Measurements from ENCODE around the gene CASS4.
A peak's percentile ranks its signal among the peaks of the same experiment; 100 is the strongest.
"Not testable (repeated sequence)": the region's sequence is repeated elsewhere in the genome, so short reads cannot be mapped to it uniquely, and the experiment has no call there.

Gene CASS4

GRCh38 chr20:56411759-56412472 lies at the start of gene CASS4:
CASS4 (plus strand) TSS chr20:56412260; CDS start chr20:56412459, 199 bp downstream.
- DNase-seq (ENCODE audit: low read depth): no peak

GRCh38 chr20:56362833-56363413 lies 49.1 kb upstream of the CASS4 start:
- DNase-seq (ENCODE audit: low read depth): no peak

GRCh38 chr20:56363491-56363890 lies 48.6 kb upstream of the CASS4 start:
- DNase-seq (ENCODE audit: low read depth): no peak

GRCh38 chr20:56368351-56369134 lies 43.5 kb upstream of the CASS4 start:
- DNase-seq (ENCODE audit: low read depth): no peak

- DNase-seq (ENCODE audit: low read depth): no peak
These were observed 42.9 kb upstream of the CASS4 start for GRCh38 chr20:56369179-56369578.

- no peak for DNase-seq (ENCODE audit: low read depth)
These were observed 40.1 kb upstream of the CASS4 start for GRCh38 chr20:56371977-56372376.

GRCh38 chr20:56372850-56373249 lies 39.2 kb upstream of the CASS4 start:
- DNase-seq (ENCODE audit: low read depth): no peak

GRCh38 chr20:56373942-56374341 lies 38.1 kb upstream of the CASS4 start:
- DNase-seq (ENCODE audit: low read depth): peak; percentile 82

GRCh38 chr20:56376331-56376730 lies 35.7 kb upstream of the CASS4 start:
- DNase-seq (ENCODE audit: low read depth): no peak

- no peak for DNase-seq (ENCODE audit: low read depth)
These were observed 33.7 kb upstream of the CASS4 start for GRCh38 chr20:56378386-56378785.

- no peak for DNase-seq (ENCODE audit: low read depth)
These were observed 31.7 kb upstream of the CASS4 start for GRCh38 chr20:56380375-56380774.

GRCh38 chr20:56381501-56381900 lies 30.6 kb upstream of the CASS4 start:
- no peak for DNase-seq (ENCODE audit: low read depth)

GRCh38 chr20:56382696-56383095 lies 29.4 kb upstream of the CASS4 start:
- no peak for DNase-seq (ENCODE audit: low read depth)

- no peak for DNase-seq (ENCODE audit: low read depth)
These were observed 28.7 kb upstream of the CASS4 start for GRCh38 chr20:56383334-56383733.

- DNase-seq (ENCODE audit: low read depth): no peak
These were observed 26.9 kb upstream of the CASS4 start for GRCh38 chr20:56385130-56385529.

GRCh38 chr20:56386219-56386618 lies 25.8 kb upstream of the CASS4 start:
- DNase-seq (ENCODE audit: low read depth): no peak

GRCh38 chr20:56388882-56389281 lies 23.2 kb upstream of the CASS4 start:
- DNase-seq (ENCODE audit: low read depth): no peak

GRCh38 chr20:56389807-56390206 lies 22.3 kb upstream of the CASS4 start:
- no peak for DNase-seq (ENCODE audit: low read depth)

- not testable (repeated sequence) for DNase-seq (ENCODE audit: low read depth)
These were observed 21.7 kb upstream of the CASS4 start for GRCh38 chr20:56390396-56390795.

- DNase-seq (ENCODE audit: low read depth): no peak
These were observed 21.0 kb upstream of the CASS4 start for GRCh38 chr20:56391037-56391436.

- no peak for DNase-seq (ENCODE audit: low read depth)
These were observed 20.4 kb upstream of the CASS4 start for GRCh38 chr20:56391596-56392131.

- DNase-seq (ENCODE audit: low read depth): peak; percentile 99
These were observed 19.8 kb upstream of the CASS4 start, which contains the start of the genes AURKA and CSTF1 for GRCh38 chr20:56392132-56392880. AURKA (minus strand) TSS chr20:56392215; CDS start chr20:56388197, 4,018 bp downstream. CSTF1 (plus strand) TSS chr20:56392645; CDS start chr20:56395553, 2,908 bp downstream.
